Lung (tissue), 12 donors: ENCODE measurements around the gene PLIN1. TPM values are rescaled to one million over a fixed set of nuclear protein-coding genes. Genes with fewer than 3 reads are reported as not detected.

Source experiments
- ATAC-seq: fragments of 200-7000 bp; cut with Tn5 transposase; one replicate; pipeline ENCODE4 v1.9.1; 2020; ENCODE audit warnings: moderate number of reproducible peaks; ENCODE audit not compliant: insufficient read depth, low FRiP score
- DNase-seq, 3 donors: peaks; one replicate each; pipeline ENCODE4 v3.0.0-alpha.2; 2013 to 2017
- H3K27ac ChIP-seq, 2 donors: one replicate each; pipeline ENCODE4 v1.5.1; 2013; ENCODE audit warnings: mild to moderate bottlenecking in 2 of 2, moderate library complexity in 2 of 2, control low read depth in 1 of 2, inconsistent platforms in 1 of 2, low read depth in 1 of 2, low read length in 1 of 2
- H3K27me3 ChIP-seq, 3 donors: one replicate each; pipeline ENCODE4 v1.5.1; 2013; ENCODE audit warnings: low read length in 2 of 3; ENCODE audit not compliant: control insufficient read depth in 3 of 3, insufficient read depth in 3 of 3
- H3K36me3 ChIP-seq, 4 donors: one replicate each; pipeline ENCODE4 v1.5.1; 2013; ENCODE audit warnings: low read length in 4 of 4, mild to moderate bottlenecking in 1 of 4, moderate library complexity in 1 of 4; ENCODE audit not compliant: control insufficient read depth in 4 of 4, insufficient read depth in 4 of 4
- H3K4me1 ChIP-seq, 5 donors: one replicate each; pipeline ENCODE4 v1.5.1; 2013; ENCODE audit warnings: low read length in 5 of 5, mild to moderate bottlenecking in 2 of 5, moderate library complexity in 1 of 5; ENCODE audit not compliant: control insufficient read depth in 5 of 5, insufficient read depth in 5 of 5
- H3K4me3 ChIP-seq: one replicate; pipeline ENCODE4 v1.5.1; 2013; ENCODE audit warnings: mild to moderate bottlenecking, control low read depth, moderate library complexity
- H3K9ac ChIP-seq, 2 donors: one replicate each; pipeline ENCODE4 v1.5.1; 2013; ENCODE audit warnings: low read length in 2 of 2, control low read depth in 1 of 2; ENCODE audit not compliant: insufficient read depth in 1 of 2
- H3K9me3 ChIP-seq, 4 donors: one replicate each; pipeline ENCODE4 v1.5.1; 2013; ENCODE audit warnings: low read length in 3 of 4, mild to moderate bottlenecking in 1 of 4, moderate library complexity in 1 of 4; ENCODE audit not compliant: control insufficient read depth in 4 of 4, insufficient read depth in 3 of 4
- CTCF ChIP-seq: IDR thresholded peaks from 2 replicates; pipeline ENCODE4 v1.5.1; 2012; ENCODE audit warnings: mild to moderate bottlenecking; ENCODE audit errors: control extremely low read depth, extremely low read depth
- WGBS, 2 donors: extraction: QIAGEN DNeasy Blood & Tissue Kit; methylation state at CpG; one replicate each; pipeline ENCODE4 v1.1.7; 2013; 5-methylcytosine and 5-hydroxymethylcytosine counted together
- polyA plus RNA-seq, 2 donors: library from polyadenylated mRNA; stranded (reverse); fragments of 200-250 nt; gene quantifications; one replicate each; pipeline ENCODE4 v1.2.1, GENCODE V29; 2013
- total RNA-seq, 2 donors: library from RNA; depleted of rRNA in 1 of 2; stranded (reverse); fragments of >200 nt in 1 of 2; gene quantifications; one replicate each; pipeline ENCODE4 v1.2.1, GENCODE V29; 2014 to 2021
- donor health status: control.
- donor health status: control.
- donor health status: Bipolar disorder and iron deficiency.
- donor health status: healthy.
- donor health status: DM: yes; HTN: yes; CAD: no.

PLIN1 gene
- total and polyA plus RNA-seq, 4 donors, result 0.21 to 0.55 (median 0.45) TPM

- no peak for ATAC-seq
- H3K4me3 ChIP-seq, result no peak overlapping the region
- no peak for DNase-seq
- H3K4me1 ChIP-seq, result peaks cover 0 to 19% (median 7%) of the 10 kb centered on the region in 5 donors
- TF ChIP-seq CTCF, result no peak
- peaks cover 0 to 1% (median 0%) of the 10 kb centered on the region in 4 donors for H3K9me3 ChIP-seq
- no peaks in the 10 kb centered on the region for H3K36me3 ChIP-seq
- no peak overlapping the region for H3K27ac ChIP-seq
- WGBS, 2 donors, result 77 to 90% methylated on average over 8 to 9 of the region's 9 CpGs
- no peak overlapping the region for H3K9ac ChIP-seq
- no peaks in the 10 kb centered on the region for H3K27me3 ChIP-seq
These were observed 9.8 kb downstream of the PLIN1 start for GRCh38 chr15:89669309-89669865.

- Histone ChIP-seq H3K4me3 (no peak overlapping the region), H3K27ac (no peak overlapping the region), H3K27me3 (no peaks in the 10 kb centered on the region), H3K9ac (no peak overlapping the region), H3K9me3 (peaks cover 0 to 1% (median 0%) of the 10 kb centered on the region in 4 donors), H3K4me1 (peaks cover 0 to 21% (median 5%) of the 10 kb centered on the region in 5 donors), H3K36me3 (no peaks in the 10 kb centered on the region)
- WGBS, 2 donors, result 88 to 91% methylated on average over 3 of the region's 3 CpGs
- DNase-seq (no peak), ATAC-seq (no peak)
- TF ChIP-seq CTCF, result no peak
These were observed 11.0 kb downstream of the PLIN1 start for GRCh38 chr15:89668171-89668570.

- H3K27ac ChIP-seq, result no peak overlapping the region
- ATAC-seq (no peak), DNase-seq (no peak)
- peaks cover 0 to 25% (median 5%) of the 10 kb centered on the region in 5 donors for H3K4me1 ChIP-seq
- no peaks in the 10 kb centered on the region for H3K36me3 ChIP-seq
- no peak for TF ChIP-seq CTCF
- H3K9me3 ChIP-seq, result peaks cover 0 to 1% (median 0%) of the 10 kb centered on the region in 4 donors
- no peaks in the 10 kb centered on the region for H3K27me3 ChIP-seq
- WGBS, 2 donors, result 96 to 97% methylated on average over 7 of the region's 7 CpGs
- no peak overlapping the region for H3K9ac ChIP-seq
- no peak overlapping the region for H3K4me3 ChIP-seq
These were observed 11.5 kb downstream of the PLIN1 start for GRCh38 chr15:89667706-89667960.
